ENCODE results near the gene LUZP2. TPM values are rescaled to one million over a fixed set of nuclear protein-coding genes. Genes with fewer than 3 reads are reported as not detected.

The LUZP2 gene
- total RNA-seq, 1 donor from 2014 or later: not detected

- Histone ChIP-seq H3K27me3 (ENCODE audit: low read depth) (no peaks in the 10 kb centered on the region), H3K4me3 (no peak overlapping the region), H3K9me3 (no peaks in the 10 kb centered on the region), H3K27ac (no peak overlapping the region), H3K4me1 (no peaks in the 10 kb centered on the region), H3K36me3 (no peaks in the 10 kb centered on the region)
- DNase-seq: no peak
- no peak for TF ChIP-seq CTCF (IDR thresholded peaks at IDR 0.05)
- intact Hi-C loops (cut with DNase I): no loop called here
- ATAC-seq: no peak
Observed at GRCh38 chr11:24634606-24635160, 137.8 kb downstream of the LUZP2 start.

GRCh38 chr11:24635588-24636290, 138.9 kb downstream of the LUZP2 start:
- Histone ChIP-seq H3K27ac (no peak overlapping the region), H3K27me3 (ENCODE audit: low read depth) (no peaks in the 10 kb centered on the region), H3K4me3 (no peak overlapping the region), H3K9me3 (no peaks in the 10 kb centered on the region), H3K4me1 (no peaks in the 10 kb centered on the region), H3K36me3 (no peaks in the 10 kb centered on the region)
- no peak for DNase-seq
- ATAC-seq: no peak
- no peak for TF ChIP-seq CTCF (IDR thresholded peaks at IDR 0.05)
- intact Hi-C loops (cut with DNase I): no loop called here

- no peaks in the 10 kb centered on the region for H3K36me3 ChIP-seq
- no peaks in the 10 kb centered on the region for H3K4me1 ChIP-seq
- H3K27me3 ChIP-seq (ENCODE audit: low read depth): no peaks in the 10 kb centered on the region
- H3K4me3 ChIP-seq: no peak overlapping the region
- no peak overlapping the region for H3K27ac ChIP-seq
- no peak for TF ChIP-seq CTCF (IDR thresholded peaks at IDR 0.05)
- intact Hi-C loops (cut with DNase I): no loop called here
- DNase-seq: no peak
- no peaks in the 10 kb centered on the region for H3K9me3 ChIP-seq
- ATAC-seq: no peak
Observed at GRCh38 chr11:24636291-24636629, 139.4 kb downstream of the LUZP2 start.

GRCh38 chr11:24637520-24637919, 140.7 kb downstream of the LUZP2 start:
- no peak overlapping the region for H3K27ac ChIP-seq
- intact Hi-C loops (cut with DNase I): no loop called here
- ATAC-seq (no peak), DNase-seq (no peak)
- no peak for TF ChIP-seq CTCF (IDR thresholded peaks at IDR 0.05)
- H3K4me1 ChIP-seq: no peaks in the 10 kb centered on the region
- no peak overlapping the region for H3K4me3 ChIP-seq
- no peaks in the 10 kb centered on the region for H3K36me3 ChIP-seq
- H3K9me3 ChIP-seq: no peaks in the 10 kb centered on the region
- no peaks in the 10 kb centered on the region for H3K27me3 ChIP-seq (ENCODE audit: low read depth)

GRCh38 chr11:24642648-24643047, 145.8 kb downstream of the LUZP2 start:
- no peaks in the 10 kb centered on the region for H3K9me3 ChIP-seq
- no peak for ATAC-seq
- intact Hi-C loops (cut with DNase I): no loop called here
- H3K4me3 ChIP-seq: no peak overlapping the region
- H3K4me1 ChIP-seq: no peaks in the 10 kb centered on the region
- H3K36me3 ChIP-seq: no peaks in the 10 kb centered on the region
- no peak for TF ChIP-seq CTCF (IDR thresholded peaks at IDR 0.05)
- no peak overlapping the region for H3K27ac ChIP-seq
- DNase-seq: no peak
- H3K27me3 ChIP-seq (ENCODE audit: low read depth): no peaks in the 10 kb centered on the region

Data from lower lobe of right lung (tissue), 2 donors.